Fibroblast of lung (primary cell): Measurements from ENCODE around the gene HDAC10.

Experiments
- EZH2 ChIP-seq: IDR thresholded peaks from 2 replicates; pipeline ENCODE4 v1.5.1; 2012; ENCODE audit warnings: low read length, control low read depth, mild to moderate bottlenecking; ENCODE audit errors: missing control alignments
- TF ChIP-seq, protein P1 (sequence below), 2 donors: IDR thresholded peaks in 1 of 2; conservative IDR thresholded peaks in 1 of 2; 1 replicate in 1 of 2; 2 replicates in 1 of 2; pipeline ENCODE4 v1.5.1; 2011 to 2012; ENCODE audit warnings: low read length in 2 of 2, control low read depth in 1 of 2, inconsistent platforms in 1 of 2, low read depth in 1 of 2, mild to moderate bottlenecking in 1 of 2

DNA sequence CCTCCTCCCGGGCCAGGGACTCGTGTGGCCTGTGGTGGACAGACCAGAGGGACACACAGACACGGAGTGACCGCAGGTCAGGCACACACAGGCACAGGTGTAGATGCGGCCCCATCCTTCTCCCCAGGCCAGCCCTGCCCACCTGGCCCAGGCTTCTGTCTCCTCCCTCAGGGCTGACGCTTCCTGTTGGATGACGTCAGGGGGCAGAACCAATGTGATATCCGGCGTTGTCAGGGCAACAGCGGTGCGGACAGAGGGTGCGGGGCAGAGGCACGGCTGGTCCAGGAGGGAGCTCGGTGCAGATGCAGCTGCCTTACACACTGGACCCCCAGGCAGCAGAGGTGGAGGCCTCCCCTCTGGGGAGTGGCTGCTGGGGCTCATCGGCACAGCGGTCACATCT, 3.3 kb downstream of the HDAC10 start:
- no peak for TF ChIP-seq EZH2
- TF ChIP-seq, protein P1, sequence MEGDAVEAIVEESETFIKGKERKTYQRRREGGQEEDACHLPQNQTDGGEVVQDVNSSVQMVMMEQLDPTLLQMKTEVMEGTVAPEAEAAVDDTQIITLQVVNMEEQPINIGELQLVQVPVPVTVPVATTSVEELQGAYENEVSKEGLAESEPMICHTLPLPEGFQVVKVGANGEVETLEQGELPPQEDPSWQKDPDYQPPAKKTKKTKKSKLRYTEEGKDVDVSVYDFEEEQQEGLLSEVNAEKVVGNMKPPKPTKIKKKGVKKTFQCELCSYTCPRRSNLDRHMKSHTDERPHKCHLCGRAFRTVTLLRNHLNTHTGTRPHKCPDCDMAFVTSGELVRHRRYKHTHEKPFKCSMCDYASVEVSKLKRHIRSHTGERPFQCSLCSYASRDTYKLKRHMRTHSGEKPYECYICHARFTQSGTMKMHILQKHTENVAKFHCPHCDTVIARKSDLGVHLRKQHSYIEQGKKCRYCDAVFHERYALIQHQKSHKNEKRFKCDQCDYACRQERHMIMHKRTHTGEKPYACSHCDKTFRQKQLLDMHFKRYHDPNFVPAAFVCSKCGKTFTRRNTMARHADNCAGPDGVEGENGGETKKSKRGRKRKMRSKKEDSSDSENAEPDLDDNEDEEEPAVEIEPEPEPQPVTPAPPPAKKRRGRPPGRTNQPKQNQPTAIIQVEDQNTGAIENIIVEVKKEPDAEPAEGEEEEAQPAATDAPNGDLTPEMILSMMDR (conservative IDR thresholded peaks at IDR 0.05 in 1 of 2, IDR thresholded peaks at IDR 0.05 in 1 of 2; ENCODE audit: low read depth in 1 of 2, low read length in 2 of 2): no peak
